NT2/D1 (cell line): ENCODE results near the gene JMJD8.
A peak's percentile ranks its signal among the peaks of the same experiment; 100 is the strongest.

Experiments used
- DNase-seq: peaks from one replicate; pipeline ENCODE4 v3.0.0-alpha.2; 2011; ENCODE audit warnings: low read depth, low spot score
- H3K27me3 ChIP-seq: 2 replicates; pipeline ENCODE4 v1.6.0; 2011; ENCODE audit warnings: mild to moderate bottlenecking; ENCODE audit not compliant: insufficient read length, insufficient read depth
- H3K36me3 ChIP-seq: 2 replicates; pipeline ENCODE4 v1.6.1; 2011; ENCODE audit warnings: mild to moderate bottlenecking, low read length, mixed read lengths; ENCODE audit not compliant: insufficient read depth, insufficient read length
- H3K4me1 ChIP-seq: 2 replicates; pipeline ENCODE4 v1.5.1; 2011; ENCODE audit not compliant: insufficient read depth, insufficient read length
- H3K4me3 ChIP-seq: 2 replicates; pipeline ENCODE4 v1.5.1; 2011; ENCODE audit warnings: low read depth; ENCODE audit not compliant: insufficient read length
- H3K9ac ChIP-seq: 2 replicates; pipeline ENCODE4 v1.6.0; 2011; ENCODE audit warnings: low read depth; ENCODE audit not compliant: insufficient read length
- H3K9me3 ChIP-seq: 2 replicates; pipeline ENCODE4 v1.5.1; 2011; ENCODE audit warnings: mild to moderate bottlenecking, low read length; ENCODE audit not compliant: insufficient read depth
- SUZ12 ChIP-seq: IDR thresholded peaks from 2 replicates; pipeline ENCODE4 v1.6.1; 2011; ENCODE audit not compliant: insufficient read length, insufficient read depth; ENCODE audit errors: extremely low read depth
- YY1 ChIP-seq: IDR thresholded peaks from 2 replicates; pipeline ENCODE4 v1.6.1; 2011; ENCODE audit not compliant: insufficient read length, insufficient read depth
- ZNF274 ChIP-seq: IDR thresholded peaks from 2 replicates; pipeline ENCODE4 v1.6.1; 2011; ENCODE audit warnings: mild to moderate bottlenecking, low read depth, low read length

JMJD8 gene

GRCh38 chr16:658679-659571 lies 25.2 kb downstream of the JMJD8 start:
- Histone ChIP-seq H3K9ac (peak overlapping the region; percentile 17), H3K36me3 (peaks cover 88% of the 10 kb centered on the region)
- TF ChIP-seq SUZ12 (no peak), ZNF274 (no peak), YY1 (no peak)

GRCh38 chr16:657487-657886 lies 26.6 kb downstream of the JMJD8 start:
- no peak for DNase-seq
- no peak overlapping the region for H3K4me3 ChIP-seq
- peaks cover 89% of the 10 kb centered on the region for H3K36me3 ChIP-seq
- TF ChIP-seq ZNF274: no peak
- no peak for TF ChIP-seq SUZ12
- TF ChIP-seq YY1: no peak
- no peaks in the 10 kb centered on the region for H3K27me3 ChIP-seq
- no peaks in the 10 kb centered on the region for H3K9me3 ChIP-seq
- peaks cover 19% of the 10 kb centered on the region for H3K4me1 ChIP-seq
- no peak overlapping the region for H3K9ac ChIP-seq

More at GRCh38 chr16:658679-659571, 25.2 kb downstream of the JMJD8 start:
- DNase-seq: no peak
- Histone ChIP-seq H3K27me3 (no peaks in the 10 kb centered on the region), H3K9me3 (no peaks in the 10 kb centered on the region), H3K4me1 (peaks cover 16% of the 10 kb centered on the region), H3K4me3 (no peak overlapping the region)

- Histone ChIP-seq H3K4me3 (no peak overlapping the region), H3K36me3 (peaks cover 85% of the 10 kb centered on the region), H3K27me3 (no peaks in the 10 kb centered on the region), H3K9ac (no peak overlapping the region), H3K4me1 (peaks cover 11% of the 10 kb centered on the region), H3K9me3 (no peaks in the 10 kb centered on the region)
- no peak for TF ChIP-seq SUZ12
- TF ChIP-seq YY1: no peak
- TF ChIP-seq ZNF274: no peak
- no peak for DNase-seq
Observed at GRCh38 chr16:654034-654433, 30.1 kb downstream of the JMJD8 start.

GRCh38 chr16:652454-653305 lies 31.5 kb downstream of the JMJD8 start:
- no peak overlapping the region for H3K9ac ChIP-seq
- H3K4me1 ChIP-seq: peaks cover 11% of the 10 kb centered on the region
- H3K36me3 ChIP-seq: peaks cover 72% of the 10 kb centered on the region
- no peak overlapping the region for H3K4me3 ChIP-seq
- no peak for DNase-seq
- TF ChIP-seq ZNF274 (no peak), YY1 (no peak), SUZ12 (no peak)
- no peaks in the 10 kb centered on the region for H3K27me3 ChIP-seq
- no peaks in the 10 kb centered on the region for H3K9me3 ChIP-seq

GRCh38 chr16:651844-652243 lies 32.3 kb downstream of the JMJD8 start:
- H3K4me3 ChIP-seq: no peak overlapping the region
- H3K4me1 ChIP-seq: peaks cover 17% of the 10 kb centered on the region
- no peak overlapping the region for H3K9ac ChIP-seq
- no peaks in the 10 kb centered on the region for H3K27me3 ChIP-seq
- peaks cover 71% of the 10 kb centered on the region for H3K36me3 ChIP-seq
- H3K9me3 ChIP-seq: no peaks in the 10 kb centered on the region
- no peak for DNase-seq
- TF ChIP-seq ZNF274 (no peak), YY1 (no peak), SUZ12 (no peak)

- H3K9ac ChIP-seq: peak overlapping the region; percentile 96
- no peak for DNase-seq
- H3K4me1 ChIP-seq: peaks cover 28% of the 10 kb centered on the region
- H3K4me3 ChIP-seq: peak overlapping the region; percentile 90
- no peaks in the 10 kb centered on the region for H3K27me3 ChIP-seq
- H3K9me3 ChIP-seq: no peaks in the 10 kb centered on the region
- TF ChIP-seq ZNF274: no peak
- TF ChIP-seq YY1: no peak
- no peak for TF ChIP-seq SUZ12
- peaks cover 54% of the 10 kb centered on the region for H3K36me3 ChIP-seq
Observed at GRCh38 chr16:649631-650030, 34.5 kb downstream of the JMJD8 start.
